Mucosa of descending colon (tissue), 3 donors: ENCODE results near the gene ATRN. TPM values are rescaled to one million over a fixed set of nuclear protein-coding genes. Genes with fewer than 3 reads are reported as not detected.

Experiments used
- ATAC-seq: fragments of 200-7000 bp; cut with Tn5 transposase; one replicate; pipeline ENCODE4 v1.9.1; 2020; ENCODE audit warnings: mild to moderate bottlenecking, moderate library complexity
- DNase-seq, 3 donors: peaks; one replicate each; pipeline ENCODE4 v3.0.0-alpha.2; 2020
- H3K36me3 ChIP-seq: fragments of 200-600 bp; one replicate; pipeline ENCODE4 v1.8.0; 2021; ENCODE audit warnings: low read depth, mild to moderate bottlenecking
- H3K4me1 ChIP-seq: fragments of 200-600 bp; one replicate; pipeline ENCODE4 v1.8.0; 2021; ENCODE audit warnings: low read depth, mild to moderate bottlenecking
- H3K4me3 ChIP-seq: fragments of 200-600 bp; one replicate; pipeline ENCODE4 v1.8.0; 2021; ENCODE audit warnings: mild to moderate bottlenecking
- H3K9me3 ChIP-seq: fragments of 200-600 bp; one replicate; pipeline ENCODE4 v1.8.0; 2021; ENCODE audit warnings: mild to moderate bottlenecking
- CTCF ChIP-seq: fragments of 200-600 bp; IDR thresholded peaks from one replicate; pipeline ENCODE4 v1.8.0; 2022; ENCODE audit warnings: antibody characterized with exemption, mild to moderate bottlenecking
- intact Hi-C, 2 donors: fragments of 100-400 bp; cut with DNase I in 1 of 2; cut with micrococcal nuclease in 1 of 2; formaldehyde crosslinking; loops; one replicate each; pipeline versions ENCODE4 v1.11.0 to v1.11.1; 2022; cut with DNase I, micrococcal nuclease
- total RNA-seq, 3 donors: library from RNA; stranded (reverse); fragmentation: NEBNext Ultra II Directional in 2 of 3; extraction: Animal tissue kit (Norgen Biotek cat#: 25700) in 2 of 3; gene quantifications; one replicate each; pipeline versions ENCODE4 v1.2.1 to v1.2.4, GENCODE V29; 2021 to 2023
- donor health status: DM: no; HTN: no; CAD: no; lungs with moderate emphysema.
- donor health status: DM: no; HTN: no; CAD: no.
- donor health status: DM: no; HTN: yes; CAD: no.

The ATRN gene
- total RNA-seq, 3 donors from 2014 or later, result 22.1 to 28.2 (median 23.7) TPM

DNA sequence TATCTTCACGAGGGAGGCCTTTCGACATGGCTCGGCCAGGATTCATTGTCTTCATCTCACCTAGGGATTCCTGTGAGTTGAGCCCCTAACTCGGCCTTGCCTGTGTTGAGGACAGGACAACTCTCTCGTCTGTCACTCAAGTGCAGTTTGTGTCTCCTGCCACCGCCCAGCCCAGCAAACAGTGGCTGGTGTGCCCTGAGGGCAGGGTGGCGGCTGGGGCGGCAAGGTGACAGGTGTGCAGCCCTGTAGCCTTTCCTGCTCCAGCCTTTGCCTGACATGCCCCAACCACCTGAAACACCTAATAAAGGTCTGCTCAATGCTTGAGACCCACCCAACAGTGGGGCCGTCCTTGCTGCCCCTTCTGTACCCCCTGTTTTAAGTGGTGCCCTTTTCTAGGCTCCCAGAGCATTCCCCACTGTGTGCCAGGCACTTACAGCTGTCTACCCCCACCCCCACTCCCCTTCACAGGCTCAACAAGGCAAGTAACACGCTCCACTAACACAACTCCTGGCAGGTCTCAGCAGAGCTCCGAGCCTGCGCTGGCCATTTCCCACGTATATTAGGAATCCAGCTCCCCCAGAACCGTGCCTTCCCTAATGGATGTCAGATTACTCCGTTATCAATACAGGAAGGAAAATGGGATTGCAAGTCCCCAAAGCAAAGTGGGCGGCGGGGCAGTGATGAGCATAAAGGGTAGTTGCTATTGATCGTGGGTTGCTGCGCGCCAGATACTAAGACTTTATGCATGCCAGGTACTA lies 174.7 kb downstream of the ATRN start:
- H3K4me3 ChIP-seq, result no peak overlapping the region
- ATAC-seq, result no peak
- H3K36me3 ChIP-seq, result no peaks in the 10 kb centered on the region
- no peak for DNase-seq
- TF ChIP-seq CTCF, result no peak
- no peaks in the 10 kb centered on the region for H3K9me3 ChIP-seq
- H3K4me1 ChIP-seq, result no peaks in the 10 kb centered on the region
- intact Hi-C loops, result no loop called here

DNA sequence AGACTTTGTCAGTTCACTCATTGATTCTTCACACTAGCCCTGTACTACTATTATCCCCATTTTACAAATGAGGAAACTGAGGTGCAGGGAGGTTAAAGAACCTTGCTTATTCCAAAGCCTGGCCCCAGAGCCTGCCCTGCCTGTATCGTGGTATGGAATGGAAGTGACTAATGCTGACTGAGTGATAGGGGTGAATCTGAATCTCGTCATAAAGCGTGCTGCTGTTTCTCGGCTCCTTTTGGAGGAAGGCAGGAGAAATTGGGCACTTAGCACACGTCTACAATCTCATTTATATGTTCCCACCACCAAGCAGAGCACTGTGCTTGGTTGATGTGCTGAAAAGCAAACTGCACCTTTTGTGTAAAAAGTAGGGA lies 175.2 kb downstream of the ATRN start:
- ATAC-seq (no peak), DNase-seq (no peak)
- Histone ChIP-seq H3K36me3 (no peaks in the 10 kb centered on the region), H3K4me1 (no peaks in the 10 kb centered on the region), H3K4me3 (no peak overlapping the region), H3K9me3 (no peaks in the 10 kb centered on the region)
- intact Hi-C loops, result no loop called here
- TF ChIP-seq CTCF, result no peak

DNA sequence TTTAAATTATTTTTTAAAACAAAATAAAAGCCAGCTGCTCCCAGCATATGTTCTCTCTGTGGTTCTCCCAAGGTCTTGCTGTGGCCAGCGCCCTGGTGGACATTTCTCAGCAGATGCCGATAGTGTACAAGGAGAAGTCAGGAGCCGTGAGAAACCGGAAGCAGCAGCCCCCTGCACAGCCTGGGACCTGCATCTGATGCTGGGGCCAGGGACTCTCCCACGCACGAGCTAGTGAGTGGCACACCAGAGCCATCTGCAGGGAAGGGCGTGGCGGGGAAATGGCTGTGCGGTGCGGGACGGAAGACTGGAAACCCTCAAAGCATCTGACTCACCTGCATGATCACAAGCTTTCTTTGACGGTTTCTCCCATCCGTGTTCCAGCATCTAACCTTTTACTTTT lies 175.8 kb downstream of the ATRN start:
- Histone ChIP-seq H3K4me1 (no peaks in the 10 kb centered on the region), H3K4me3 (no peak overlapping the region), H3K36me3 (no peaks in the 10 kb centered on the region), H3K9me3 (no peaks in the 10 kb centered on the region)
- intact Hi-C loops, result no loop called here
- DNase-seq (no peak), ATAC-seq (no peak)
- no peak for TF ChIP-seq CTCF

DNA sequence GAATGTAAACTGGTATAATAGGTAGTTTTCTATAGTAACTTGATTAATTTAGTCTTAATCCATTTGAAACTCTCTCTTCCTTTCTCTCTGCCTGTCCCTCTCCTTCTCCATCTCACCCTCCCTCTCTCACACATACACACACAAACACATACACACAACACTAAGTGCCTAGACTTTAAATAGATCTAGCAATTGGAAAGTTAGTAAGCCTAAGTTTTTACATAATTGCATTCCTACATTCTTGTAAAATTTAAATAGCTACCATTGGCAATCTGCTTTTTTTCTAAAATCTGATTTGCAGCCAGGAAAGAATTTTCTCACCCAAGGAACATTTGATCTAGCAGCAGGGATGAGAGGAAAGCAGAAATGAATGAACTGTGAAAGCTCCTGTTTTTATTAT lies 176.7 kb downstream of the ATRN start:
- H3K4me1 ChIP-seq, result no peaks in the 10 kb centered on the region
- H3K36me3 ChIP-seq, result no peaks in the 10 kb centered on the region
- intact Hi-C loops, result no loop called here
- no peak for ATAC-seq
- TF ChIP-seq CTCF, result no peak
- H3K4me3 ChIP-seq, result no peak overlapping the region
- no peak for DNase-seq
- no peaks in the 10 kb centered on the region for H3K9me3 ChIP-seq

- Histone ChIP-seq H3K9me3 (no peaks in the 10 kb centered on the region), H3K4me3 (no peak overlapping the region), H3K36me3 (no peaks in the 10 kb centered on the region), H3K4me1 (no peaks in the 10 kb centered on the region)
- no peak for DNase-seq
- intact Hi-C loops, result no loop called here
- no peak for ATAC-seq
- TF ChIP-seq CTCF, result no peak
Observed at GRCh38 chr20:3648951-3649350, 178.1 kb downstream of the ATRN start.
